Mesenchymal stem cell (in vitro differentiated cells and primary cell): ENCODE data around the gene KNL1.

ENCODE experiments used
- DNase-seq: peaks from one replicate; pipeline ENCODE4 v3.0.0-alpha.2; 2013
- H2AFZ ChIP-seq: one replicate; pipeline ENCODE4 v1.6.1; 2013; ENCODE audit warnings: low read depth, mild to moderate bottlenecking, control low read depth, inconsistent platforms, low read length, moderate library complexity
- H2AK5ac ChIP-seq: 2 replicates; pipeline ENCODE4 v1.6.1; 2013; ENCODE audit warnings: low read length, moderate library complexity, mild to moderate bottlenecking, inconsistent platforms; ENCODE audit not compliant: severe bottlenecking
- H2BK120ac ChIP-seq: one replicate; pipeline ENCODE4 v1.6.1; 2013; ENCODE audit warnings: low read depth, mild to moderate bottlenecking, inconsistent platforms, low read length, moderate library complexity
- H2BK12ac ChIP-seq, 2 experiments: one replicate each; pipeline ENCODE4 v1.6.1; 2013; ENCODE audit warnings: inconsistent platforms in 2 of 2, low read length in 2 of 2, mild to moderate bottlenecking in 2 of 2, moderate library complexity in 2 of 2, control low read depth in 1 of 2
- H2BK15ac ChIP-seq: one replicate; pipeline ENCODE4 v1.6.1; 2013; ENCODE audit warnings: mild to moderate bottlenecking, low read depth, inconsistent platforms; ENCODE audit not compliant: poor library complexity, severe bottlenecking
- H2BK5ac ChIP-seq: 2 replicates; pipeline ENCODE4 v1.6.1; 2013; ENCODE audit warnings: low read depth, mild to moderate bottlenecking, low read length, control low read depth, inconsistent platforms; ENCODE audit not compliant: poor library complexity, severe bottlenecking
- H3K14ac ChIP-seq, 2 experiments: one replicate each; pipeline ENCODE4 v1.6.1; 2013; ENCODE audit warnings: inconsistent platforms in 2 of 2, low read length in 2 of 2, control low read depth in 1 of 2, mild to moderate bottlenecking in 1 of 2, moderate library complexity in 1 of 2
- H3K18ac ChIP-seq, 2 experiments: one replicate each; pipeline ENCODE4 v1.6.1; 2013; ENCODE audit warnings: inconsistent platforms in 2 of 2, low read length in 2 of 2, control low read depth in 1 of 2, low read depth in 1 of 2, mild to moderate bottlenecking in 1 of 2
- H3K23ac ChIP-seq, 2 experiments: one replicate each; pipeline ENCODE4 v1.6.1; 2013; ENCODE audit warnings: inconsistent platforms in 2 of 2, low read length in 2 of 2, mild to moderate bottlenecking in 2 of 2, moderate library complexity in 2 of 2, control low read depth in 1 of 2
- H3K27ac ChIP-seq: 2 replicates; pipeline ENCODE4 v1.5.1; 2013; ENCODE audit warnings: mild to moderate bottlenecking, moderate library complexity, low read length, control low read depth, inconsistent platforms; ENCODE audit not compliant: poor library complexity, severe bottlenecking
- H3K27me3 ChIP-seq, 2 experiments: 2 replicates each; pipeline versions ENCODE4 v1.6.1 to v1.7.0; 2013; ENCODE audit warnings: low read length in 2 of 2, mild to moderate bottlenecking in 2 of 2, moderate library complexity in 2 of 2, control low read depth in 1 of 2, inconsistent platforms in 1 of 2; ENCODE audit not compliant: control insufficient read depth in 1 of 2, insufficient read depth in 1 of 2
- H3K36me3 ChIP-seq, 2 experiments: 2 replicates each; pipeline versions ENCODE4 v1.6.1 to v1.7.0; 2013; ENCODE audit warnings: low read length in 2 of 2, control low read depth in 1 of 2, inconsistent platforms in 1 of 2, low read depth in 1 of 2, mild to moderate bottlenecking in 1 of 2; ENCODE audit not compliant: insufficient read depth in 2 of 2, control insufficient read depth in 1 of 2
- H3K4ac ChIP-seq, 2 experiments: one replicate each; pipeline ENCODE4 v1.6.1; 2013; ENCODE audit warnings: inconsistent platforms in 2 of 2, low read length in 2 of 2, mild to moderate bottlenecking in 2 of 2, moderate library complexity in 2 of 2, control low read depth in 1 of 2, low read depth in 1 of 2
- H3K4me1 ChIP-seq: 2 replicates; pipeline ENCODE4 v1.6.1; 2013; ENCODE audit warnings: low read depth, low read length, control low read depth; ENCODE audit not compliant: control insufficient read depth, insufficient read depth
- H3K4me2 ChIP-seq: 2 replicates; pipeline ENCODE4 v1.6.1; 2013; ENCODE audit warnings: low read length, mild to moderate bottlenecking, inconsistent platforms; ENCODE audit not compliant: poor library complexity, severe bottlenecking
- H3K4me3 ChIP-seq, 2 experiments: 2 replicates each; pipeline versions ENCODE4 v1.5.1 to v1.7.0; 2013; ENCODE audit warnings: low read length in 2 of 2, mild to moderate bottlenecking in 2 of 2, control low read depth in 1 of 2, low read depth in 1 of 2; ENCODE audit not compliant: insufficient read depth in 1 of 2
- H3K79me1 ChIP-seq: replicated peaks from 2 replicates; pipeline ENCODE4 v1.6.1; 2013; ENCODE audit warnings: mild to moderate bottlenecking, control low read depth, low read length, inconsistent platforms; ENCODE audit not compliant: poor library complexity, severe bottlenecking
- H3K9ac ChIP-seq: 2 replicates; pipeline ENCODE4 v1.7.0; 2013; ENCODE audit warnings: mild to moderate bottlenecking, low read length, moderate library complexity
- H3K9me3 ChIP-seq: 2 replicates; pipeline ENCODE4 v1.7.0; 2013; ENCODE audit warnings: mild to moderate bottlenecking, low read length; ENCODE audit not compliant: control insufficient read depth
- H4K8ac ChIP-seq: one replicate; pipeline ENCODE4 v1.6.1; 2013; ENCODE audit warnings: inconsistent platforms, mild to moderate bottlenecking, low read length, moderate library complexity
- H4K91ac ChIP-seq: one replicate; pipeline ENCODE4 v1.6.1; 2013; ENCODE audit warnings: mild to moderate bottlenecking, low read length, inconsistent platforms
- WGBS: methylation state at CpG from one replicate; pipeline ENCODE4 v1.1.7; 2013; ENCODE audit warnings: mixed read lengths; 5-methylcytosine and 5-hydroxymethylcytosine counted together

KNL1 gene

DNA sequence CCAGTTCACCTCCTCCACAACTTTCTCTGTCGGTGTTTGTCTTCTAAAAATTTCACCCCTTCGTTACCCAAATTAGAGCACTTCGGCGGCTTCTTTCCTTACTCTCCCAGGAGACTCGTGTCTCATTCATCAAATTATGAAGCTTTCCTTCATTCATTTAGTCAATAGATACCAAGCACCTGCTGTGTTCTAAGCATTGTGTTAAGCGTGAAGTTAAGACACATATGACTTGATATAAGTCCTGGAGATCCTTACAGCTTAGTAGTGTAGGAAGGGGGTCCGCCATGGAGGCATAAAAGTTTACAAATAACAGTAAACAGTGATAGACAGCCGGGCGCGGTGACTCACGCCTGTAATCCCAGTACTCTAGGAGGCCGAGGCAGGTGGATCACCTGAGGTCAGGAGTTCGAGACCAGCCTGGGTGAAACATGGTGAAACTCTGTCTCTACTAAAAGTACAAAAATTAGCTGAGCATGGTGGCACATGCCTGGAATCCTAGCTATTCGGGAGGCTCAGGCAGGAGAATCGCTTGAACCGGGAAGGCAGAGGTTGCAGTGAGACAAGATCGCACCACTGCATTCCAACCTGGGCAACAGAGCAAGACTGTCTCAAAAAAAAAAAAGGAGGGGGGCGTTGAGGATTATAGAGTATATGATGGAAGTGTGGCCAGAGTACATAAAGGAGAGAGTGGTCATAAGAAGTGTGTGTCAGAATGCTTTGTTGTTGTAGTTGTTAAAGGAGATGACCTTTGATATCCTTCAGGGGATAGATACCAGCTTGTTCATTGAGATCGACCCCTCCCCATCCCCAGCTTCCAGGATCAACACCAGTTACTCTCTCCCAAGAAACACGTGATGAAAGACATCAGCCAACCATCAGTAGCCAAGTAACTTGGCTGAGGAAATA, 28.5 kb upstream of the KNL1 start:
- Histone ChIP-seq H3K36me3 (peaks cover 3 to 11% of the 10 kb centered on the region in 2 experiments), H3K4me3 (peak overlapping the region in 1 of 2 experiments; percentile 98), H3K4ac (no peak overlapping the region), H2BK120ac (no peak overlapping the region), H4K91ac (no peak overlapping the region), H3K18ac (no peak overlapping the region), H3K23ac (no peak overlapping the region), H3K9me3 (no peaks in the 10 kb centered on the region), H2AFZ (no peak overlapping the region), H3K79me1 (peaks cover 14% of the 10 kb centered on the region), H2AK5ac (no peak overlapping the region), H3K27ac (no peak overlapping the region), H2BK5ac (no peak overlapping the region), H4K8ac (peak overlapping the region; percentile 60), H2BK15ac (no peak overlapping the region), H2BK12ac (no peak overlapping the region), H3K9ac (peak overlapping the region; percentile 96), H3K4me2 (peak overlapping the region; percentile 59), H3K14ac (no peak overlapping the region), H3K27me3 (no peaks in the 10 kb centered on the region), H3K4me1 (no peaks in the 10 kb centered on the region)
- no peak for DNase-seq
- WGBS: 70% methylated on average over 17 of the region's 20 CpGs

GRCh38 chr15:40567111-40567510, 26.9 kb upstream of the KNL1 start:
- 54% methylated on average over 6 of the region's 7 CpGs for WGBS
- H3K14ac ChIP-seq: no peak overlapping the region

GRCh38 chr15:40569129-40569953, 24.7 kb upstream of the KNL1 start, which contains the start of gene RPUSD2:
TSS of gene RPUSD2 (plus strand) at chr15:40569299. CDS start at chr15:40569338, 39 bp downstream.
- Histone ChIP-seq H2BK120ac (no peak within 1 kb of the TSS), H3K9ac (peak within 1 kb of the TSS; percentile 96), H3K4me2 (peak within 1 kb of the TSS; percentile 90), H3K27me3 (no peaks in the 10 kb centered on the region), H2BK15ac (peak within 1 kb of the TSS; percentile 6), H4K91ac (no peak within 1 kb of the TSS), H3K4me3 (peak within 1 kb of the TSS; percentile 90 to 96), H3K79me1 (peaks cover 18% of the 10 kb centered on the region), H2AFZ (peak within 1 kb of the TSS; percentile 95), H3K23ac (peak within 1 kb of the TSS in 1 of 2 experiments; percentile 76), H3K4me1 (no peaks in the 10 kb centered on the region), H2BK12ac (no peak within 1 kb of the TSS), H2AK5ac (no peak within 1 kb of the TSS), H3K9me3 (no peaks in the 10 kb centered on the region), H3K4ac (peak within 1 kb of the TSS in 1 of 2 experiments; percentile 34), H2BK5ac (no peak within 1 kb of the TSS), H3K36me3 (peaks cover 17 to 25% of the 10 kb centered on the region in 2 experiments), H3K14ac (peak within 1 kb of the TSS in 1 of 2 experiments; percentile 80), H4K8ac (peak within 1 kb of the TSS; percentile 75), H3K27ac (peak within 1 kb of the TSS; percentile 58), H3K18ac (peak within 1 kb of the TSS in 1 of 2 experiments; percentile 84)
- peak; percentile 94 for DNase-seq
- under 1% methylated on average over 62 of the region's 62 CpGs for WGBS

More at GRCh38 chr15:40567111-40567510, 26.9 kb upstream of the KNL1 start:
- Histone ChIP-seq H3K27me3 (no peaks in the 10 kb centered on the region), H3K4me1 (no peaks in the 10 kb centered on the region), H2AFZ (no peak overlapping the region), H3K18ac (no peak overlapping the region), H3K23ac (no peak overlapping the region), H2BK15ac (no peak overlapping the region), H2BK120ac (no peak overlapping the region), H2AK5ac (no peak overlapping the region), H2BK12ac (no peak overlapping the region), H2BK5ac (no peak overlapping the region), H4K8ac (no peak overlapping the region), H3K79me1 (peaks cover 20% of the 10 kb centered on the region), H3K4ac (no peak overlapping the region), H3K27ac (no peak overlapping the region), H3K9ac (no peak overlapping the region), H3K36me3 (peaks cover 5 to 11% of the 10 kb centered on the region in 2 experiments), H4K91ac (no peak overlapping the region), H3K4me2 (no peak overlapping the region), H3K4me3 (no peak overlapping the region), H3K9me3 (no peaks in the 10 kb centered on the region)
- DNase-seq: peak; percentile 28

- Histone ChIP-seq H3K4me3 (no peak overlapping the region), H4K91ac (no peak overlapping the region), H2BK120ac (no peak overlapping the region), H3K4ac (no peak overlapping the region), H3K18ac (no peak overlapping the region), H3K79me1 (peaks cover 18% of the 10 kb centered on the region), H3K27me3 (no peaks in the 10 kb centered on the region), H2BK12ac (no peak overlapping the region), H3K9ac (no peak overlapping the region), H3K36me3 (peaks cover 17 to 34% of the 10 kb centered on the region in 2 experiments), H4K8ac (no peak overlapping the region), H3K4me1 (no peaks in the 10 kb centered on the region), H2BK5ac (no peak overlapping the region), H3K23ac (no peak overlapping the region), H3K27ac (no peak overlapping the region), H2AFZ (no peak overlapping the region), H3K14ac (no peak overlapping the region), H2AK5ac (no peak overlapping the region), H3K4me2 (no peak overlapping the region), H3K9me3 (no peaks in the 10 kb centered on the region), H2BK15ac (no peak overlapping the region)
- DNase-seq: no peak
Measured at GRCh38 chr15:40575113-40575512, 18.9 kb upstream of the KNL1 start.
